Activated naive CD8-positive, alpha-beta T cell treated with anti-CD3 and anti-CD28 coated beads, Interleukin-2, amount 10 ng/mL, durations not matched to agents 7 days and 5 days (primary cell): ENCODE results near the gene GLYATL1B. TPM values are rescaled to one million over a fixed set of nuclear protein-coding genes. Genes with fewer than 3 reads are reported as not detected.

Experiments used
- ATAC-seq: fragments of 150-1000 bp; cut with Tn5 transposase; one replicate; pipeline ENCODE4 v1.10.0; 2021; ENCODE audit warnings: low read depth, moderate library complexity
- POLR2A ChIA-PET: fragments of 350-600 bp; sonication (Branson Sonifier 250); formaldehyde crosslinking; loops from one replicate; lab custom pipeline; 2021; ENCODE audit warnings: antibody characterized with exemption; lab: Charles Lee
- DNase-seq: peaks from one replicate; pipeline ENCODE4 v3.0.0; 2021
- H3K27ac Mint-ChIP-seq: one replicate; pipeline ENCODE4 v1.8.0; 2022; ENCODE audit warnings: mild to moderate bottlenecking, mixed read lengths
- H3K27me3 Mint-ChIP-seq: one replicate; pipeline ENCODE4 v1.8.0; 2022; ENCODE audit warnings: mild to moderate bottlenecking, moderate library complexity, mixed read lengths
- H3K36me3 Mint-ChIP-seq: one replicate; pipeline ENCODE4 v1.8.0; 2021; ENCODE audit warnings: mild to moderate bottlenecking, mixed read lengths
- H3K4me1 Mint-ChIP-seq: one replicate; pipeline ENCODE4 v1.8.0; 2021; ENCODE audit warnings: mixed read lengths
- H3K4me3 Mint-ChIP-seq: one replicate; pipeline ENCODE4 v1.8.0; 2022; ENCODE audit warnings: mild to moderate bottlenecking, moderate library complexity, mixed read lengths
- H3K9me3 Mint-ChIP-seq: one replicate; pipeline ENCODE4 v1.8.0; 2021; ENCODE audit warnings: mixed read lengths
- total RNA-seq, 2 experiments: library from RNA; stranded (reverse); gene quantifications; one replicate each; pipeline ENCODE4 v1.2.3, GENCODE V29; 2021

The GLYATL1B gene
- total RNA-seq, 2 experiments from 2014 or later: not detected

- H3K27ac Mint-ChIP-seq: peak overlapping the region; percentile 93
- no peak for ATAC-seq
These were observed 55.8 kb downstream of the GLYATL1B start for GRCh38 chr11:59141673-59142460.

GRCh38 chr11:59142530-59143507, 56.7 kb downstream of the GLYATL1B start, which contains the start of gene FAM111A:
Gene FAM111A (plus strand): TSS chr11:59142856. CDS start chr11:59148873, 6,017 bp downstream.
- ATAC-seq (peak; percentile 89), DNase-seq (peak; percentile 86)
- no peaks in the 10 kb centered on the region for H3K9me3 Mint-ChIP-seq
- peak within 1 kb of the TSS; percentile 93 for H3K27ac Mint-ChIP-seq
- POLR2A ChIA-PET: interaction anchor here (0.6 to 6.4 kb wide), 7 partner anchors 8 to 613 kb away, joined by 3 to 49 read pairs (median 3); partner anchors contain the start of genes DTX4 and FAM111B
- H3K36me3 Mint-ChIP-seq: peaks cover 19% of the 10 kb centered on the region
- H3K4me1 Mint-ChIP-seq: peaks cover 34% of the 10 kb centered on the region
- peak within 1 kb of the TSS; percentile 92 for H3K4me3 Mint-ChIP-seq
- no peaks in the 10 kb centered on the region for H3K27me3 Mint-ChIP-seq

More at GRCh38 chr11:59141673-59142460, 55.8 kb downstream of the GLYATL1B start:
- DNase-seq: no peak
- Mint-ChIP-seq H3K9me3 (no peaks in the 10 kb centered on the region), H3K4me3 (peak overlapping the region; percentile 92), H3K27me3 (no peaks in the 10 kb centered on the region), H3K4me1 (peaks cover 26% of the 10 kb centered on the region), H3K36me3 (peaks cover 13% of the 10 kb centered on the region)
- POLR2A ChIA-PET: interaction anchor here (0.6 to 6.4 kb wide), 7 partner anchors 9 to 614 kb away, joined by 3 to 49 read pairs (median 4); partner anchors contain the start of genes DTX4 and FAM111B

GRCh38 chr11:59144096-59144495, 58.0 kb downstream of the GLYATL1B start:
- H3K4me3 Mint-ChIP-seq: peak overlapping the region; percentile 92
- POLR2A ChIA-PET: interaction anchor here (0.9 to 6.4 kb wide), 9 partner anchors 8 to 1351 kb away, joined by 3 to 49 read pairs (median 6); partner anchors contain the start of genes DTX4, FAM111B and LPXN
- no peak for DNase-seq
- H3K27me3 Mint-ChIP-seq: no peaks in the 10 kb centered on the region
- H3K27ac Mint-ChIP-seq: peak overlapping the region; percentile 93
- H3K4me1 Mint-ChIP-seq: peaks cover 46% of the 10 kb centered on the region
- no peak for ATAC-seq
- peaks cover 30% of the 10 kb centered on the region for H3K36me3 Mint-ChIP-seq
- no peaks in the 10 kb centered on the region for H3K9me3 Mint-ChIP-seq

Other genes starting within 250 kb of the GLYATL1B start
- gene GLYATL2, start 241.6 kb upstream of the GLYATL1B start, total RNA-seq: not detected
- not detected for gene GLYATL1, start 146.8 kb upstream of the GLYATL1B start, total RNA-seq
- 10 to 100 TPM; 43.8 to 45.1 TPM for gene FAM111B, start 20.9 kb downstream of the GLYATL1B start, total RNA-seq
- gene FAM111A, start 56.5 kb downstream of the GLYATL1B start, total RNA-seq: 100 to 1,000 TPM; 147 to 153 TPM
- gene DTX4, start 85.8 kb downstream of the GLYATL1B start, total RNA-seq: under 1 TPM; 0.47 to 0.94 TPM
- 1 to 10 TPM; 1.7 to 2.0 TPM for gene MPEG1, start 126.6 kb downstream of the GLYATL1B start, total RNA-seq